ENCODE results near the gene BANP.
"Not testable (repeated sequence)": the region's sequence is repeated elsewhere in the genome, so short reads cannot be mapped to it uniquely, and the experiment has no call there.

BANP gene

GRCh38 chr16:88014252-88014781 lies 63.1 kb downstream of the BANP start:
- TF ChIP-seq CTCF (IDR thresholded peaks at IDR 0.05; ENCODE audit: low read depth, low read length), result no peak
- in situ Hi-C loops (cut with HindIII; ENCODE audit: low sequenced_read_pairs), result no loop called here
- DNase-seq (ENCODE audit: low read depth, low spot score), result peak; percentile 73
- H3K4me3 ChIP-seq (ENCODE audit: low read depth, low read length), result no peak overlapping the region

- no peak for DNase-seq (ENCODE audit: low read depth, low spot score)
- TF ChIP-seq CTCF (IDR thresholded peaks at IDR 0.05; ENCODE audit: low read depth, low read length), result no peak
- in situ Hi-C loops (cut with HindIII; ENCODE audit: low sequenced_read_pairs), result no loop called here
- no peak overlapping the region for H3K4me3 ChIP-seq (ENCODE audit: low read depth, low read length)
Observed at GRCh38 chr16:88014954-88015805, 63.9 kb downstream of the BANP start.

- DNase-seq (ENCODE audit: low read depth, low spot score), result no peak
- no peak overlapping the region for H3K4me3 ChIP-seq (ENCODE audit: low read depth, low read length)
- no peak for TF ChIP-seq CTCF (IDR thresholded peaks at IDR 0.05; ENCODE audit: low read depth, low read length)
- in situ Hi-C loops (cut with HindIII; ENCODE audit: low sequenced_read_pairs), result no loop called here
Observed at GRCh38 chr16:88015806-88016140, 64.5 kb downstream of the BANP start.

- DNase-seq (ENCODE audit: low read depth, low spot score); in situ Hi-C loops (cut with HindIII; ENCODE audit: low sequenced_read_pairs); H3K4me3 ChIP-seq (ENCODE audit: low read depth, low read length): not testable (repeated sequence)
Observed at GRCh38 chr16:88016386-88016785, 65.2 kb downstream of the BANP start.

GRCh38 chr16:88016964-88017363 lies 65.7 kb downstream of the BANP start:
- no peak for TF ChIP-seq CTCF (IDR thresholded peaks at IDR 0.05; ENCODE audit: low read depth, low read length)
- in situ Hi-C loops (cut with HindIII; ENCODE audit: low sequenced_read_pairs), result no loop called here
- no peak overlapping the region for H3K4me3 ChIP-seq (ENCODE audit: low read depth, low read length)
- DNase-seq (ENCODE audit: low read depth, low spot score), result no peak

- H3K4me3 ChIP-seq (ENCODE audit: low read depth, low read length), result no peak overlapping the region
- no peak for DNase-seq (ENCODE audit: low read depth, low spot score)
- in situ Hi-C loops (cut with HindIII; ENCODE audit: low sequenced_read_pairs), result no loop called here
- no peak for TF ChIP-seq CTCF (IDR thresholded peaks at IDR 0.05; ENCODE audit: low read depth, low read length)
Observed at GRCh38 chr16:88017587-88018101, 66.4 kb downstream of the BANP start.

- DNase-seq (ENCODE audit: low read depth, low spot score); in situ Hi-C loops (cut with HindIII; ENCODE audit: low sequenced_read_pairs); H3K4me3 ChIP-seq (ENCODE audit: low read depth, low read length): not testable (repeated sequence)
Observed at GRCh38 chr16:88018382-88018781, 67.1 kb downstream of the BANP start.

GRCh38 chr16:88019041-88019820 lies 68.0 kb downstream of the BANP start:
- H3K4me3 ChIP-seq (ENCODE audit: low read depth, low read length); in situ Hi-C loops (cut with HindIII; ENCODE audit: low sequenced_read_pairs): not testable (repeated sequence)

More at GRCh38 chr16:88019041-88019820, 68.0 kb downstream of the BANP start:
- not testable (repeated sequence) for DNase-seq (ENCODE audit: low read depth, low spot score)
